8988T (cell line): Measurements from ENCODE around the gene SPDYE11.
"Not testable (repeated sequence)": the region's sequence is repeated elsewhere in the genome, so short reads cannot be mapped to it uniquely, and the experiment has no call there.

ENCODE experiments used
- DNase-seq: peaks from one replicate; pipeline ENCODE4 v3.0.0; 2011

SPDYE11 gene, protein sequence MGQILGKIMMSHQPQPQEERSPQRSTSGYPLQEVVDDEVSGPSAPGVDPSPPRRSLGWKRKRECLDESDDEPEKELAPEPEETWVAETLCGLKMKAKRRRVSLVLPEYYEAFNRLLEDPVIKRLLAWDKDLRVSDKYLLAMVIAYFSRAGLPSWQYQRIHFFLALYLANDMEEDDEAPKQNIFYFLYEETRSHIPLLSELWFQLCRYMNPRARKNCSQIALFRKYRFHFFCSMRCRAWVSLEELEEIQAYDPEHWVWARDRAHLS

DNA sequence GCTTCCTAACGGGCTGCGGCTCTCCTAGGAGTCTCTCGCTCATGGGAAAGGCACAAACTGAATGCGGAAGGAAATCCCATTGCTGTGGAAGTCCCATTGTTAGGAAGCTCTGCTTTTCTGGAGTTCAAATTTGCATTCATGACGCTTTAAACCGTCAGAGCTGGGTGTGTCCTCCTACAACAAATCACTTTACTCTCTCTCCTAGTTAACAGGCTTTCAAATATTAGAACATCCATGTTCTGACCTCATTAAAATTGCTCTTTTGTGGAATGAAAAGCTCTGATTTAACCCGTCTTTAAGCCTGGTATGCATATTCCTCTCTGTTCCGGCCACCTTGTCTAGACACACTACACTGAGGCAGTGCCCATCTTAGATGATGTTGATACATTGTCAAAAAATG lies at the start of gene SPDYE11:
Gene SPDYE11 (minus strand): TSS at position 101 of the 400 bp plus-strand sequence. CDS start 1,800 bp downstream, outside the sequence.
- not testable (repeated sequence) for DNase-seq

DNA sequence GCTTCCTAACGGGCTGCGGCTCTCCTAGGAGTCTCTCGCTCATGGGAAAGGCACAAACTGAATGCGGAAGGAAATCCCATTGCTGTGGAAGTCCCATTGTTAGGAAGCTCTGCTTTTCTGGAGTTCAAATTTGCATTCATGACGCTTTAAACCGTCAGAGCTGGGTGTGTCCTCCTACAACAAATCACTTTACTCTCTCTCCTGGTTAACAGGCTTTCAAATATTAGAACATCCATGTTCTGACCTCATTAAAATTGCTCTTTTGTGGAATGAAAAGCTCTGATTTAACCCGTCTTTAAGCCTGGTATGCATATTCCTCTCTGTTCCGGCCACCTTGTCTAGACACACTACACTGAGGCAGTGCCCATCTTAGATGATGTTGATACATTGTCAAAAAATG lies 28.2 kb upstream of the SPDYE11 start, which contains the start of gene SPDYE9:
Gene SPDYE9 (minus strand): TSS at position 101 of the 400 bp plus-strand sequence. CDS start 1,800 bp downstream, outside the sequence.
- DNase-seq: not testable (repeated sequence)

DNA sequence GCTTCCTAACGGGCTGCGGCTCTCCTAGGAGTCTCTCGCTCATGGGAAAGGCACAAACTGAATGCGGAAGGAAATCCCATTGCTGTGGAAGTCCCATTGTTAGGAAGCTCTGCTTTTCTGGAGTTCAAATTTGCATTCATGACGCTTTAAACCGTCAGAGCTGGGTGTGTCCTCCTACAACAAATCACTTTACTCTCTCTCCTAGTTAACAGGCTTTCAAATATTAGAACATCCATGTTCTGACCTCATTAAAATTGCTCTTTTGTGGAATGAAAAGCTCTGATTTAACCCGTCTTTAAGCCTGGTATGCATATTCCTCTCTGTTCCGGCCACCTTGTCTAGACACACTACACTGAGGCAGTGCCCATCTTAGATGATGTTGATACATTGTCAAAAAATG lies 28.0 kb downstream of the SPDYE11 start, which contains the start of gene SPDYE8:
Gene SPDYE8 (minus strand): TSS at position 101 of the 400 bp plus-strand sequence. CDS start 1,800 bp downstream, outside the sequence.
- not testable (repeated sequence) for DNase-seq

DNA sequence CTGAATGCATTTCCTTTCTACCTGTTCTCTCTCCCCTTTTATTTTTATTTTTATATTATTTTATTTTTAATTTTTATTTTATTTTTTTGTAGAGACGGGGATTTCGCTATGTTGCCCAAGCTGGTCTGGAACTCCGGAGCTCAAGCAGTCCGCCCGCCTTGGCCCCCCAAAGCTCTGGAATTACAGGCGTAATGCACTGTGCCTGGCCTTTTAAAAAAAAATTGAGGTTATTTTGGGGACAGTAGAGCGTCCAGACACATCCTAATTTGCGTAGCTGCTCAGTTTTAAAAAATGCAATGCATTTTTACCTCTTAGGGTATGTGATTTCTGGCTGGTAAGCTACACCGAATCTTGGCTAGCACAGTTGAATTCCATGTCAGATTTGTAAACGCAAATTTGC lies 51.2 kb downstream of the SPDYE11 start:
- not testable (repeated sequence) for DNase-seq

DNA sequence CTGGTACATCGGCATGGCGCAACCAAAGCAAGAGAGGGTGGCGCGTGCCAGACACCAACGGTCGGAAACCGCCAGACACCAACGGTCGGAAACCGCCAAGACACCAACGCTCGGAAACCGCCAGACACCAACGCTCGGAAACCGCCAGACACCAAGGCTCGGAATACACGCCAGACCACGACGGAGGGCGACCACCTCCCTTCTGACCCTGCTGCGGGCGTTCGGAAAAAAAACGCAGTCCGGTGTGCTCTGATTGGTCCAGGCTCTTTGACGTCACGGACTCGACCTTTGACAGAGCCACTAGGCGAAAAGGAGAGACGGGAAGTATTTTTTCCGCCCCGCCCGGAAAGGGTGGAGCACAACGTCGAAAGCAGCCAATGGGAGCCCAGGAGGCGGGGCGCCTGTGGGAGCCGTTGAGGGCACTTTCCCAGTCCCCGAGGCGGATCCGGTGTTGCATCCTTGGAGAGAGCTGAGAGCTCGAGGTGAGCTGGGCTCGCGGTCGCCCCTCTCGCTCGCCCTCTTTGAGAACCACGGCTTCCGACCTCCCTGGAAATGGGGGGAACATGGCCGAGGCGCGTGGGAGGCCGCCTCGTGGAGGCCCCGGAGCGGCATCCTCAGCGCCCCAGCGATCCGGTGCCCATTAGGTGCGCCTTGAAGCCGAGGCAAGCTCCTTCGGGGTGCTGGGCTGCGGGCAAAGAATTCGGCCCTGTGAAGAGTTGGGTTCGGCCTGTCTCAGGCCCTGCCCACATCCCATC lies 51.8 kb downstream of the SPDYE11 start:
- DNase-seq: not testable (repeated sequence)

DNA sequence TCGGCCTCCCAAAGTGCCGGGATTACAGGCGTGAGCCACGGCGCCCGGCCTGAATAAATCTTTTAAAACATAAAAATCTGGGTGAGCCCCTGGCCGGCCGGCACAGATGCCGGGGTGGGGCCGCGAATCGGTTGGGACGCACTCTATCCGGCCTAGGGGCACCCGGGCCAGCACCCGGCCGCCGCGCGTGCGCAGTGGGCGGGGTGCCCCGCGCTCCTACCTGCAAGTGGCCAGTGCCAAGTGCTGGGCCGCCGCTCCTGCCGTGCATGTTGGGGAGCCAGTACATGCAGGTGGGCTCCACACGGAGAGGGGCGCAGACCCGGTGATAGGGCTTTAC lies 52.4 kb downstream of the SPDYE11 start:
- not testable (repeated sequence) for DNase-seq

DNA sequence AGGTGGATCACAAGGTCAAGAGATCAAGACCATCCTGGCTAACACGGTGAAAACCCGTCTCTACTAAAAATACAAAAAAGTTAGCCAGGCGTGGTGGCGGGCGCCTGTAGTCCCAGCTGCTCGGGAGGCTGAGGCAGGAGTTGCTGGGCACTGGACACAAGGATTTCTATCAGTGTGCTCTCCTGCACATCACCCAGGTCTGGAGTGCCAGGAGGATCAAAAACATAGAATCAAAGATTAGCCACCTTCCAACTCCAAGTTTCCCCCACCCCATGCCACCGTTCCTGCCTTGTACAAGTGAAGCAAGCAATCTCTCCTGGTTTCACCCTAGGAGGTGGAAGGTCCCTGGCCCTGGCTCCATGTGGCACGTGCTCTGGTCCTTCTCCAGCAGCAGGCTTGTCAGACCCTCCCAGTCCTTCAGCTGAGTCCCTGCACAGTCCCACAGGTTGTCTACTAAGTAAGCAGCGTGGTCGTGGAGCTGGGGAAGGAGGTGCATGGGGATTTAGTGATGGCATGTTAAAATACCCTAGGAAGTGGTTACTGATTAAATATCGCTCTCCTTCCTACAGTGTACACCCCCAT lies 59.7 kb downstream of the SPDYE11 start:
- DNase-seq: not testable (repeated sequence)
